T-helper 1 cell treated with Interleukin-12 subunit alpha and Interleukin-12 subunit beta and Interleukin-4 antibody, amounts not matched to agents 30 μg/mL and 1 μg/mL, for 36 hours (primary cell): Measurements from ENCODE around the gene MDFI.

Experiments used
- H3K27ac Mint-ChIP-seq: one replicate; pipeline ENCODE4 v1.8.0; 2021; ENCODE audit warnings: mild to moderate bottlenecking, mixed read lengths
- H3K27me3 Mint-ChIP-seq: one replicate; pipeline ENCODE4 v1.8.0; 2021; ENCODE audit warnings: low read depth, mixed read lengths
- H3K36me3 Mint-ChIP-seq: one replicate; pipeline ENCODE4 v1.8.0; 2021; ENCODE audit warnings: low read depth, mixed read lengths
- H3K4me1 Mint-ChIP-seq: one replicate; pipeline ENCODE4 v1.8.0; 2021; ENCODE audit warnings: low read depth, mixed read lengths
- H3K4me3 Mint-ChIP-seq: one replicate; pipeline ENCODE4 v1.8.0; 2021; ENCODE audit warnings: mild to moderate bottlenecking, moderate library complexity, mixed read lengths
- H3K9me3 Mint-ChIP-seq: one replicate; pipeline ENCODE4 v1.8.0; 2021; ENCODE audit warnings: mixed read lengths

Gene MDFI

GRCh38 chr6:41598670-41599014 lies 39.6 kb upstream of the MDFI start:
- H3K27me3 Mint-ChIP-seq: no peaks in the 10 kb centered on the region
- no peak overlapping the region for H3K4me3 Mint-ChIP-seq
- no peak overlapping the region for H3K27ac Mint-ChIP-seq
- H3K9me3 Mint-ChIP-seq: no peaks in the 10 kb centered on the region
- H3K36me3 Mint-ChIP-seq: no peaks in the 10 kb centered on the region
- H3K4me1 Mint-ChIP-seq: peaks cover 6% of the 10 kb centered on the region

GRCh38 chr6:41599015-41599851 lies 39.0 kb upstream of the MDFI start:
- no peak overlapping the region for H3K4me3 Mint-ChIP-seq
- H3K27me3 Mint-ChIP-seq: no peaks in the 10 kb centered on the region
- no peak overlapping the region for H3K27ac Mint-ChIP-seq
- no peaks in the 10 kb centered on the region for H3K9me3 Mint-ChIP-seq
- peaks cover 6% of the 10 kb centered on the region for H3K4me1 Mint-ChIP-seq
- no peaks in the 10 kb centered on the region for H3K36me3 Mint-ChIP-seq

GRCh38 chr6:41599852-41600445 lies 38.3 kb upstream of the MDFI start:
- Mint-ChIP-seq H3K36me3 (no peaks in the 10 kb centered on the region), H3K27ac (no peak overlapping the region), H3K9me3 (no peaks in the 10 kb centered on the region), H3K4me3 (no peak overlapping the region), H3K27me3 (no peaks in the 10 kb centered on the region), H3K4me1 (peaks cover 6% of the 10 kb centered on the region)

DNA sequence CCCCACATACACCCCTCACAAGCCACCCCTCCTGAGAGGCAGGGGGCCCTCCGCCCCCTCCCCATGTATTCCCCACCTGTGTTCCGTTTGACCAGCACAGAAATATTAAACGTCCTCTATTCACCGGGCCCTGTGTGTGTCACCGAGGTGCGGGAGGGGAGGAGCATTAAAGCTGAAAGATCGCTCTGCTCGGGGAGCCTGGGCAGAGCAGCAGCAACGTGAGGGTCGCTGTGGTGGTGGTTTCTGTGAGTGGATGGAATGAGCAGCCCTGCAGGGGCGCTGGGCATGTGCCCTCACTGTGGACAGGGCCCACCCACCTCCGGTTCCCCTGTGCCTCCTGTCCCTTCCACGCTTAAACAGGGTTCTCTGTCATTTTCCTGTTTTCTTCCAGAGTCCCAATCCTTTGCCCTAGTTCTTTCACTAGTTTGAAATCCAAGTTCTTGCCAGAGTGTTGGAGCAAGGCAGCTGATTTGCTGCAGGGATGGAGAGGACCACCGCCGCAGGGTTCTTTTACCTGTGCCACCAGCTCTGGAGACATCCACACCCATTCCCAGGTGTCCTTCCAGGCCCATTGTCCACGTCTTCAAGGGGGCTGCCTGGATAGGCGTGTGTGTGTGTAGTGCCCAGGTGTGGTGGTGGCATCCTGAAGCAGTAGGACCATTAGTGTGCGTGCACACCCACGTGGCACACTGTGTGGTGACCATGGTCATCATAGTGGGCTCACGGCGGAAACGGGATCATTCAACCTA lies 37.6 kb upstream of the MDFI start:
- Mint-ChIP-seq H3K4me3 (no peak overlapping the region), H3K27me3 (no peaks in the 10 kb centered on the region), H3K4me1 (peaks cover 6% of the 10 kb centered on the region), H3K36me3 (no peaks in the 10 kb centered on the region), H3K9me3 (no peaks in the 10 kb centered on the region), H3K27ac (no peak overlapping the region)

- Mint-ChIP-seq H3K36me3 (no peaks in the 10 kb centered on the region), H3K27ac (no peak overlapping the region)
Measured at GRCh38 chr6:41601248-41601549, 37.1 kb upstream of the MDFI start.

GRCh38 chr6:41602422-41602743 lies 35.9 kb upstream of the MDFI start:
- no peak overlapping the region for H3K4me3 Mint-ChIP-seq
- peaks cover 4% of the 10 kb centered on the region for H3K4me1 Mint-ChIP-seq
- H3K36me3 Mint-ChIP-seq: no peaks in the 10 kb centered on the region
- H3K27ac Mint-ChIP-seq: no peak overlapping the region
- no peaks in the 10 kb centered on the region for H3K27me3 Mint-ChIP-seq
- no peaks in the 10 kb centered on the region for H3K9me3 Mint-ChIP-seq

More at GRCh38 chr6:41601248-41601549, 37.1 kb upstream of the MDFI start:
- H3K27me3 Mint-ChIP-seq: no peaks in the 10 kb centered on the region
- H3K4me1 Mint-ChIP-seq: peaks cover 6% of the 10 kb centered on the region
- no peak overlapping the region for H3K4me3 Mint-ChIP-seq
- no peaks in the 10 kb centered on the region for H3K9me3 Mint-ChIP-seq

- Mint-ChIP-seq H3K27ac (no peak overlapping the region), H3K4me3 (no peak overlapping the region), H3K9me3 (no peaks in the 10 kb centered on the region), H3K27me3 (no peaks in the 10 kb centered on the region), H3K36me3 (no peaks in the 10 kb centered on the region), H3K4me1 (peaks cover 4% of the 10 kb centered on the region)
Measured at GRCh38 chr6:41602864-41603608, 35.2 kb upstream of the MDFI start.

DNA sequence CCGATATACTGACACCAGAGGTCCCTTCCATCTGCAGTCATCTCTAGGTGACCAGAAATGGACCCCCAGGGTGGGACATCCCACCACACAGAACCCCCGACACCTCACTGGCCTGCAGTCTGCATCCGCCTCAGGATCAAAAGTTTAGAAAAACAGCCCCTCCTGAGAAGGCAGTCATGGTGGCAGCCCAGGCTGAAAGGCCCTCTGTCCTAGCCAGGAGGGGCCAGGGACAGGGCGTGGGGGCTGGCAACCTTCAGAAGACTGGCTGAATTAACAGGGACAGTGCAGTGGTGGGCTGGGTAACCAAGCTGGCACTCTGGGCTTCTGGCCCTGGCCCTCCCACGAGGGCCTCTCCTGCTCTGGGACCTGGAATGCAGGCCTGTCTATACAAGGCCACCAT lies 34.3 kb upstream of the MDFI start:
- no peak overlapping the region for H3K4me3 Mint-ChIP-seq
- H3K36me3 Mint-ChIP-seq: no peaks in the 10 kb centered on the region
- peaks cover 4% of the 10 kb centered on the region for H3K4me1 Mint-ChIP-seq
- H3K27me3 Mint-ChIP-seq: no peaks in the 10 kb centered on the region
- no peaks in the 10 kb centered on the region for H3K9me3 Mint-ChIP-seq
- H3K27ac Mint-ChIP-seq: no peak overlapping the region

- Mint-ChIP-seq H3K27ac (no peak overlapping the region), H3K9me3 (no peaks in the 10 kb centered on the region), H3K4me3 (no peak overlapping the region), H3K27me3 (no peaks in the 10 kb centered on the region), H3K36me3 (no peaks in the 10 kb centered on the region), H3K4me1 (peaks cover 4% of the 10 kb centered on the region)
Measured at GRCh38 chr6:41605649-41606048, 32.6 kb upstream of the MDFI start.

GRCh38 chr6:41607036-41607435 lies 31.2 kb upstream of the MDFI start:
- no peaks in the 10 kb centered on the region for H3K9me3 Mint-ChIP-seq
- no peak overlapping the region for H3K27ac Mint-ChIP-seq
- no peak overlapping the region for H3K4me3 Mint-ChIP-seq
- no peaks in the 10 kb centered on the region for H3K27me3 Mint-ChIP-seq
- H3K36me3 Mint-ChIP-seq: no peaks in the 10 kb centered on the region
- peaks cover 4% of the 10 kb centered on the region for H3K4me1 Mint-ChIP-seq

- H3K4me3 Mint-ChIP-seq: no peak overlapping the region
- peaks cover 4% of the 10 kb centered on the region for H3K9me3 Mint-ChIP-seq
- peaks cover 3% of the 10 kb centered on the region for H3K4me1 Mint-ChIP-seq
- H3K27me3 Mint-ChIP-seq: peaks cover 4% of the 10 kb centered on the region
- no peaks in the 10 kb centered on the region for H3K36me3 Mint-ChIP-seq
- no peak overlapping the region for H3K27ac Mint-ChIP-seq
Measured at GRCh38 chr6:41607736-41608135, 30.5 kb upstream of the MDFI start.

- Mint-ChIP-seq H3K4me3 (no peak overlapping the region), H3K36me3 (no peaks in the 10 kb centered on the region), H3K27me3 (peaks cover 6% of the 10 kb centered on the region), H3K4me1 (no peaks in the 10 kb centered on the region), H3K9me3 (peaks cover 4% of the 10 kb centered on the region), H3K27ac (no peak overlapping the region)
Measured at GRCh38 chr6:41608443-41609151, 29.7 kb upstream of the MDFI start.

DNA sequence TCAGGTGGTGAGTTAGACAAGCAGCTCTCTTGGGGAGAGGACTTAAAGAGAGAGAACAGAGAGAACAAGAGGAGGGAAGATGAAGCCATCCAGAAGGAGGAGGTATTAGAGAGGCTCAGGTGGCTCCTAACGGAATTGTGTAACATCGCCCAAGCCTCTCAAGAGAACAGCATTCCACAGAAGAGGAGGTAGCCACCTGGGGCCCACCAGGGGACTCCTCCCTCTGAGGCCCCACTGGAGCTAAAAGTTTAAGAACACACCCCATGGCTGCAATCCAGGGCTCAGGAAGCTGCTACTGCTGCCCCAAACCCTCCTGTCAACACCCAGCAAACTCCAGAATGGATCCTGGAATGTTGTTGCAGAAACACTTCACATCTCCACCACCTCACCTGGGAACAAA lies 23.6 kb upstream of the MDFI start:
- H3K27ac Mint-ChIP-seq: no peak overlapping the region
- no peaks in the 10 kb centered on the region for H3K36me3 Mint-ChIP-seq
- no peak overlapping the region for H3K4me3 Mint-ChIP-seq

DNA sequence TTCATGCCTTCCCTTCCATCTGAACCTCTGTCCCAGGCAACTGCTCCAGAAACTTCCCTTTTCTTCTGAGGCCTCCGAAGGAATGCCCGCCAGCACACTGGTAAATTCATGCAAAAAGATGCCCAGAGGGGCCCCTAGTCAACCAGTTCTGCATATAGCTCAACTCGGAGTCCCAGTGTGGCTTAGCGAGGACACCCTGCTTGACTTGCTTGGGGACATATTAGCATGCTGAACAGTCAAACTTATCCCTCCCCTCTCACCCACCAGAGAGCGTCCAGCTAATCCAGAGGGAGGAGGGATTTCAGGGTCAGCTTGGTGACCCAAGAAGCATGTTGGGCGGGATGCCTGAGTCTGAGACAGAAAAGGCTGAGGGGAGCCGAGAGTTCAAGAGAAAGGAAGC lies 23.0 kb upstream of the MDFI start:
- Mint-ChIP-seq H3K36me3 (no peaks in the 10 kb centered on the region), H3K4me3 (no peak overlapping the region), H3K4me1 (no peaks in the 10 kb centered on the region), H3K9me3 (peaks cover 4% of the 10 kb centered on the region), H3K27ac (no peak overlapping the region), H3K27me3 (peaks cover 18% of the 10 kb centered on the region)

More for the DNA sequence above, 23.6 kb upstream of the MDFI start:
- H3K9me3 Mint-ChIP-seq: peaks cover 4% of the 10 kb centered on the region
- peaks cover 18% of the 10 kb centered on the region for H3K27me3 Mint-ChIP-seq
- no peaks in the 10 kb centered on the region for H3K4me1 Mint-ChIP-seq
